Stimulated activated CD8-positive, alpha-beta memory T cell treated with anti-CD3 and anti-CD28 coated beads, Interleukin-4, amount 100 ng/mL, for 1 hour (primary cell): ENCODE results near the gene HLA-G.
"Not testable (repeated sequence)": the region's sequence is repeated elsewhere in the genome, so short reads cannot be mapped to it uniquely, and the experiment has no call there.

Experiments
- DNase-seq, 2 donors: peaks; one replicate each; pipeline ENCODE4 v3.0.0-alpha.2; 2020; ENCODE audit warnings: low read depth in 2 of 2, low spot score in 1 of 2

The HLA-G gene

DNA sequence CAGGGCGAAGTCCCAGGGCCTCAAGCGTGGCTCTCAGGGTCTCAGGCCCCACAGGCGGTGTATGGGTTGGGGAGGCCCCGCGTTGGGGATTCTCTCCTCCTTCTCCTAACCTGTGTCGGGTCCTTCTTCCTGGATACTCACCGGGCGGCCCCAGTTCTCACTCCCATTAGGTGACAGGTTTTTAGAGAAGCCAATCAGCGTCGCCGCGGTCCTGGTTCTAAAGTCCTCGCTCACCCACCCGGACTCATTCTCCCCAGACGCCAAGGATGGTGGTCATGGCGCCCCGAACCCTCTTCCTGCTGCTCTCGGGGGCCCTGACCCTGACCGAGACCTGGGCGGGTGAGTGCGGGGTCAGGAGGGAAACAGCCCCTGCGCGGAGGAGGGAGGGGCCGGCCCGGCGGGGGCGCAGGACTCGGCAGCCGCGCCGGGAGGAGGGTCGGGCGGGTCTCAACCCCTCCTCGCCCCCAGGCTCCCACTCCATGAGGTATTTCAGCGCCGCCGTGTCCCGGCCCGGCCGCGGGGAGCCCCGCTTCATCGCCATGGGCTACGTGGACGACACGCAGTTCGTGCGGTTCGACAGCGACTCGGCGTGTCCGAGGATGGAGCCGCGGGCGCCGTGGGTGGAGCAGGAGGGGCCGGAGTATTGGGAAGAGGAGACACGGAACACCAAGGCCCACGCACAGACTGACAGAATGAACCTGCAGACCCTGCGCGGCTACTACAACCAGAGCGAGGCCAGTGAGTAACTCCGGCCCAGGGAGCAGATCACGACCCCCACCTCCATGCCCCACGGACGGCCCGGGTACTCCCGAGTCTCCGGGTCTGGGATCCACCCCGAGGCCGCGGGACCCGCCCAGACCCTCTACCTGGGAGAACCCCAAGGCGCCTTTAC, at the start of gene HLA-G:
Gene HLA-G (plus strand): TSS at position 247 of the 892 bp plus-strand sequence. CDS start 20 bp downstream, at position 267.
- no peak for DNase-seq

DNA sequence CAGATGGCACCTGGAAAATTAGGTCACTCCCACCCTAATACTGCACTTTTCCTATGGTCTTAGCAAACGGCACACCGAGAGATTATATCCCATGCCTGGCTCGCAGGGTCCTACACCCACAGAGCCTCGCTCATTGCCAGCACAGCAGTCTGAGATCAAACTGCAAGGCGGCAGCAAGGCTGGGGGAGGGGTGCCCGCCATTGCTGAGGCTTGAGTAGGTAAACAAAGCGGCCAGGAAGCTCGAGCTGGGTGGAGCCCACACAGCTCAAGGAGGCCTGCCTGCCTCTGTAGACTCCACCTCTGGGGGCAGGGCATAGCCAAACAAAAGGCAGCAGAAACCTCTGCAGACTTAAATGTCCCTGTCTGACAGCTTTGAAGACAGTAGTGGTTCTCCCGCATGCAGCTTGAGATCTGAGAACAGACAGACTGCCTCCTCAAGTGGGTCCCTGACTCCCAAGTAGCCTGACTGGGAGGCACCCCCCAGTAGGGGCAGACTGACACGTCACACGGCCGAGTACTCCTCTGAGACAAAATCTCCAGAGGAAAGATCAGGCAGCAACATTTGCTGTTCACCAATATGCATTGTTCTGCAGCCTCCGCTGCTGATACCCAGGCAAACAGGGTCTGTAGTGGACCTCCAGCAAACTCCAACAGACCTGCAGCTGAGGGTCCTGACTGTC, 47.5 kb upstream of the HLA-G start:
- not testable (repeated sequence) for DNase-seq

DNA sequence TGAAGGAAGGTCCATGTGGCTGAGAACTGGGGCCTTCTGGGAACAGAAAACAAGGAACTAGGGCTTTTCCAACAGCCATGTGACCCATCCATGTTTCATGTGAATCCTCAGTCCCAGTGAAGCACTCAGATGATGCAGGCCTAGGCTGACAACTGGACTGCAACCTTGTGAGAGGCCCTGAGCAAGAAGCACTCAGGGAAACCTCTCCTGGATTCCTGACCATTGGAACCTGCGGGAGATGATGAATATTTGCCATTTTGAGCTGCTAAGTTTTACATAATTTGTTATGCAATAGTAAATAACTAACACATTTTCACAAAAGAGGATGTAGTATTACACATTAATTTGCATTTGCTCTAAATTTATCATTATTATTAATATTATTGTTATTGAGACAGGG, 38.4 kb upstream of the HLA-G start:
- no peak for DNase-seq

DNA sequence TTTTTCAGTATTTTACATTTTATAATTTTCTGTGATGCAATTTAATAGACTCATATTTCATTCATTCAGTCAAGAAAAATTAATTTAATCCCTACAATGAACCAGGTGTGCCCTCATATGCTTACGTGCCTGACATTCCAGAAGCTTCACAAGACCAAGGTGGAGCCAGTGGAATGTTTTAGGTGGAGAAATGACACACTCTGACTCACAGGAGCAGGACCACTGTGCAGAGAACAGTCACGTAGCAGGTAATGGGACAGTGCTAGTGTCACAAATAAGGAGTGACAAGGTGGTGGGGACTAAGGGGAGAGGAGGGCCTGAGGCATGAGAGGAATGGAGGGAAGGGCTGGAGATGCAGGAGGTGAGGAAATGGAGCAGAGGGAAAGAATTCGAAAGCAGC, 37.0 kb upstream of the HLA-G start:
- DNase-seq, result no peak

DNA sequence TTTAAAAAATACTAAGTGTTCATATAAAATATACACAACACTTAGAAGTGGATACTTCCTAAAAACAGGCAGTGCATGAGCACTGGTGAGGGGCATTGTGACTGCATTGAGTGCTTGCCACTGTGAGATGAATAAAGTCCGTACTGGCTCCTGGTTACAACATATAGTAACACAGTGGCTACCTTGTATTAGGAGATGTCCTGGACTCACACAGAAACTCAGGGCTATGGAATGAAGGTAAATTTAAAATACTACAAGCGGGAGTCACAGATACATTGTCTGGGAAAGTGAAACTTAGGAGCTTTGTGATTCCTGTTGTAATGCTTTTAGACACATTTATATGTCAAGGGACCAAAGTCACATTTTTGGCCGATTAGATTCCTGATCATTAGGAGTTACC, 36.5 kb upstream of the HLA-G start:
- DNase-seq, result no peak

DNA sequence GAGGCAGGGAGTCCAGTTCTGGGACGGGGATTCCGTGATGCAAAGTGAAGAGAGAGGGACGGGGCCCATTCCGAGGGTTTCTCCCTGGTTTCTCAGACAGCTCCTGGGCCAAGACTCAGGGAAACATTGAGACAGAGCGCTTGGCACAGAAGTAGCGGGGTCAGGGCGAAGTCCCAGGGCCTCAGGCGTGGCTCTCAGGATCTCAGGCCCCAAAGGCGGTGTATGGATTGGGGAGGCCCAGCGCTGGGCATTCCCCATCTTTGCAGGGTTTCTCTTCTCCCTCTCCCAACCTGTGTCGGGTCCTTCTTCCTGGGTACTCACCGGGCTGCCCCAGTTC, 35.9 kb upstream of the HLA-G start:
- no peak for DNase-seq

DNA sequence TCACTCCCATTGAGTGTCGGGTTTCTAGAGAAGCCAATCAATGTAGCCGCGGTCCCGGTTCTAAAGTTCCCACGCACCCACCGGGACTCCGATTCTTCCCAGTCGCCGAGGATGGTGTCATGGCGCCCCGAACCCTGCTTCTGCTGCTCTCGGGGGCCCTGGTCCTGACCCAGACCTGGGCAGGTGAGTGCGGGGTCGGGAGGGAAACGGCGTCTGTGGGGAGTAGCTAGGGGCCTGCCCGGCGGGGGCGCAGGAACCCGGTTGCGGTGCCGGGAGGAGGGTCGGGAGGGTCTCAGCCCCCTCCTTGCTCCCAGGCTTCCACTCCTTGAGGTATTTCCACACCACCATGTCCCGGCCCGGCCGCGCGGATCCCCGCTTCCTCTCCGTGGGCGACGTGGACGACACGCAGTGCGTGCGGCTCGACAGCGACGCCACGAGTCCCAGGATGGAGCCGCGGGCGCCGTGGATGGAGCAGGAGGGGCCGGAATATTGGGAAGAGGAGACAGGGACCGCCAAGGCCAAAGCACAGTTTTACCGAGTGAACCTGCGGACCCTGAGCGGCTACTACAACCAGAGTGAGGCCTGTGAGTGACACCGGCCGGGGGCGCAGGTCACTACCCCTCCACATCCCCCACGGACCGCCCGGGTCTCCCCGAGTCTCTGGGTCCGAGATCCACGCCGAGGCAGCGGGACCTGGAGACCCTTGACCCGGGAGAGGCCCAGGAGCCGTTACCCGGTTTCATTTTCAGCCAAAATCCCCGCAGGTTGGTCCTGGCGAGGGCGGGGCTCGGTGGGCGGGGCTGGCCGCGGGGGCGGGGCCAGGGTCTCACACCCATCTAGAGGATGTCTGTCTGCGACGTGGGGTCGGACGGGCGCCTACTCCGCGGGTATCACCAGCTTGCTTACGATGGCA, 35.2 kb upstream of the HLA-G start:
- DNase-seq, result peak; percentile 53 to 64

DNA sequence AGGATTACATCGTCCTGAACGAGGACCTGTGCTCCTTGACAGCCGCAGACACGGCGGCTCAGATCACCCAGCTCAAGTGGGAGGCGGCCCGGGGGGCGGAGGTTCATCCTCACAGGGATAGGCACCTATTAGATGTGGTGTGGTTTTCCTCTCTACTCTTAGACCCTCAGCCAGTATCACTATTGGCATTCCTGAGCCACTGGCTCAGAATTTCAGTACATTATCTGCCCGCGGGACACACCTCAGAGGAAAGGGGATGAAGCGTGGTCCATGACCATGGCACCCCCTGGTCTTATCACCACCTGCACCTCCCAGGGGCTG, 34.6 kb upstream of the HLA-G start:
- DNase-seq, result no peak

DNA sequence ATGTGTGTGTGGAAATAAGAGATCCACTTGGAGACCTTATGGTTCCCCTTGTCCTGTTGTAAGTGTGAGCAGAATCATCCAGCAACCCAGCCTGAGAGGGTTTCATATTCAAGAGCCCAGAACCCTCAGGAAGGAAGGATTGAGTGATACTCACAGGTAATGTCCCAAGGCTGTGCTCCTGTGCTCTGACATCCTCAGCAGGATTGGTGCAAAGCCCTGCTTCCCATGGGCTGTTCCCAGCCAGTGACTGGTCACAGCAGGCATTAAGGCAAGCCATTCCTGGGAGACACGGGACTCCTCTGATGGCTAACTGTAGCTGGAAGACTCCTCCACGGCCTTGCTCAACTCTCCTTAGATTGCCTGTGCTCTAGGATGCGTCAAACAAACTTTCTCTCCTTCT, 33.8 kb upstream of the HLA-G start:
- no peak for DNase-seq

DNA sequence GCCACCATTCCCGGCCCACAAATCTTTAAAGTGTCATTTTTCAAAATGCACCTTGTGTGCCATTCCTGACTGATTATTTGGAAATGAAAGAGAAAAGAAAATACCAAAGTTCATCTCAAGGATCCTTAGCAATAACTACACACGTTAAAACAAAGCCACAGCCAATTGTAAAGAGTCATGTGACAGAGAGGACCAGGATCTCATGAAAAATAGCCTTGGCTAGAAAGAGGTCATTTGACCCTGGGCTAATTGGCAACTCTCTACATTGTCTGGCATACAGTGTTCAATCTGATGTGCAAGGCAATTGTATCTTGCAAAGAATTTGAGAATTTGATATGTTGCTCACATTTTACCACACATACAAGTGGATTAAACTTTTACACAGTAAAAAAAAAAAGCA, 31.6 kb upstream of the HLA-G start:
- DNase-seq, result no peak

DNA sequence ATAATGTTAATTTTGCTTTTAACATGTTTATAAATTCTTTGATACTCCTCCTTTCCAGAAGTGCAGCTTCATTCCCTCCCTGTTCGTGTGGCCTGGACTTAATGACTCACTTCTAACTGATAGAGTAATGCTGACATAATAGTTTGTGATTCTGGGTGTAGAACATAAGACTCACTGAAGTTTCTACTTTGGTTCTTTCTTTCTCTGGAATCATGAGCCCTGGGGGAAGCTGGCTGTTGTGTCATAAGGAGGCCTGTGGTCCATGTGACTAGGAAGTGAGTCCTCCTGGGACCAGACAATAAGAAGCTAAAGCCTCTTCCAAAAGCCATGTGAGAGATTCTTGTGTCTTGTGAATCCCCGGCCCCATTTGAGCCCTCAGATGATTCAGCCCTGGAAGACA, 30.5 kb upstream of the HLA-G start:
- DNase-seq, result no peak

DNA sequence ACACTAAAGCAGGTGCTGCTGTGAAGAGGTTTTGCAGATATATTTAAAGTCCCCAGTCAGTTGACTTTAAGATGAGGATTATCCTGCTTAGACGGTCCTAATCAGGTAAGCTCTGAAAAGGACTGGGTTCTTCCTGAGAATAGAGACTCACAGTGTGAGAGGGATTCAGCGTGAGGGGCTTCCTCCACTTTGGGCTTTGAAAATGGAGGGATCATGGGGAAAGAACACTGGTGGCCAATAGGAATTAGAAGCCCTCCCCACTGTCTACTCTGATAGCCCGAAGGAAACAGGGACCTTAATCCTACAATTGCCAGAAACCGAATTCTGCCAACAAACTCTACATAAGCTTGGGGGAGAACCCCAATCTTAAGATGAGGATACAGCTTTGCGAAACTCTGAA, 29.7 kb upstream of the HLA-G start:
- DNase-seq, result no peak

DNA sequence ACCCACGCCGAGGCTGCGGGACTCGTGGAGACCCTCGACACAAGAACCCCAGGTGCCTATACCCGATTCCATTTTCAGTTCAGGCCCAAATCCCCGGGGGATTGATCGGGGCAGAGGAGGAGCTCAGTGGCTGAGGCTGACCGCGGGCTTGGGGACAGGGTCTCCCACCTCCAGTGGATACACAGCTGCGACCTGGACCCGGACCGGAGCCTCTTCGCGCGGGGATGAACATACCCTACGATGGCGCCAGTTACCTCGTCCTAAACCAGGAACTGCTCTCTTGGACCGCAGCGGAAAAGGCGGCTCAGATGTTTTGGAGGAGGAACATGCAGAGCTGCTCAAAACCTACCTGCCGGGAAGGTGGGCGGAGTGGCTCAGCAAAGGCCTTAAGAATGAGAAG, 27.4 kb upstream of the HLA-G start:
- DNase-seq, result no peak

DNA sequence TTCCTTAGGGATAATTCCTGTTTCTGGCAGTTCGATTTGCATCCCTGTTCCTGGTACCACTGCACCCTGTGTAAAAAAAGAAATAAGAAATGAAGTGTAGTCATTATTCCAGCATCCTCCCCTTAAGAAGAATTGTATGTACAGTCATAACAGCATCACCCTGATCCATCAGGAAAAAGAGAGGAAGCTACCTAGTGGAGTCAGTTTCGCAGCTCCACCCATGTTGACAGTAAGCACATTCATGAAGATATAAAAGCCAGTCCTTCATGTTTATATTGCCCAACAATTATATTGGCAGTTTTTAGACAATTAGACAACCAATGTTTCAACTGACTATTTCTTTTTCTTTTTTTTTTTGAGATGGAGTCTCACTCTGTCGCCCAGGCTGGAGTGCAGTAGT, 21.2 kb upstream of the HLA-G start:
- no peak for DNase-seq

DNA sequence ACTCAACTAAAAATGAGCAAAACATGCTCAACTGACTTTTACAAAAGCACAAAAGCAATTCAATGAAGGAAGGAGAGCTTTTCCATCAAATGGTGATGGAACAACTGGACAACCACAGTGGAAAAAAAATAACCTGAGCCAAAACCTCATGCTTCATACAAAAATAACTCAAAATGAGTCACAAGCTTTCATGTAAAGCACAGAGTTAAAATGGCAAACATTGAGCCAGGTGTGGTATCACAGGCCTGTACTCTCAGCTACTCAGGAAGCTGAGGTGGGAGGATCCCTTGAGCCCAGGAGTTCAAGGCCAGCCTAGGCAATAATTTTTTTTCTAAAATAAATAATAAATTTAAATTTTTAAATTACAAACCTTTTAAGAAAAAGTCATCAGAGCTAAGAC, 18.4 kb upstream of the HLA-G start:
- no peak for DNase-seq

DNA sequence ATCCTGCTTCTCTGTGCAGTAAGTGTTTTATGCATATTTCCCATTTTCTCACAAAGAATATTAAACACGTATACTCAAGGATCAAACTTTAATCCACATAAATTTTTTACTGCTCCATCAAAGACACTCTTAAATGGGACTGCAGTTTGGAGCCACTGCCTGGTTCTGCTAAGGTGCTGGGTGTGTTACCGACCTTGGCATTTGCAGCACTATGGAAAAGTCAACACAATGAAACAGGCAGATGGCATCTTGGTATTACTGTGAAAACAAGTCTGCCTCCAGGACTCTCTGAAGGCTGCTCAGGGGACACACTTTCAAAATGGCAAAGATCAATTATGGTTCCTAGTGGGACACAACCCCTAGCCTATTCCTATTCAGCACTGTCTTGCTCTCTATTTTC, 17.3 kb upstream of the HLA-G start:
- no peak for DNase-seq

DNA sequence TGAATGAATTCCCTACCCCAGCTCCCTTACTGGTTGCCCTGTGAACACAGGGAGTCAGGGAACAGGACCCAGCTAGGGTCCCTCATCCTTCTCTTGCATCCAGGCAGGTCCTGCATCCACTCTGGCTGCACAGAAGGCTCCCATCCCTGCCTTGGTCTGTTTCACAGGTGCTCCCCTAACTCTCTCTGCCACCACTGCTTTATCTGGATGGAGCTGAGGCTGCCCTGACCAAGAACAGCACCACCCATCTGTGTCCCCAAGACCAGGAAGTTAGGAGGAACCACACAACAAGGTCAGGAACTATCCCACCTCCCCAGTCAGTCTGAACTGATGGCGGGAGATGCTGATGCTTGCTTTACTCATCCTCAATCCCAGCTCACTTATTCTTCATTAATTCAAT, 16.2 kb upstream of the HLA-G start:
- no peak for DNase-seq

DNA sequence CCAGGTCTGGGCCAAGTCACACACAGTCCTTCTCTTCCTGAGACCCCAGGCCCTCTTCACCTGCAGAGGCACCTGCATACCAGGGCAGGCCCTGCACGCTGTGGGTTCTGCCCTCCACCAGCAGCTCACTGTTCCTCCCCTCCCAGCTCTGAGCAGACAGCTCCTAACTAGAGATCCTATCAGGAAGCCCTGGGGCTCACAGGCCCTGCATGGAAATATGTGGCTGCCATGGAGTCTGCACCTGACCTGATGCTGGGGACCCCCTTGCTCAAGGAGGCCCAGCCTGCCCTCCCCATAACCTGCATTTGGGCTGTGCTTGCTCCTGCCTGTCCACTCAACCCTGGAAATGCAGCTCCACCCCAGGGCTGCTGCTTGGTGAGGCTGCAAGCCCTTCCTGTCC, 14.6 kb upstream of the HLA-G start:
- no peak for DNase-seq

DNA sequence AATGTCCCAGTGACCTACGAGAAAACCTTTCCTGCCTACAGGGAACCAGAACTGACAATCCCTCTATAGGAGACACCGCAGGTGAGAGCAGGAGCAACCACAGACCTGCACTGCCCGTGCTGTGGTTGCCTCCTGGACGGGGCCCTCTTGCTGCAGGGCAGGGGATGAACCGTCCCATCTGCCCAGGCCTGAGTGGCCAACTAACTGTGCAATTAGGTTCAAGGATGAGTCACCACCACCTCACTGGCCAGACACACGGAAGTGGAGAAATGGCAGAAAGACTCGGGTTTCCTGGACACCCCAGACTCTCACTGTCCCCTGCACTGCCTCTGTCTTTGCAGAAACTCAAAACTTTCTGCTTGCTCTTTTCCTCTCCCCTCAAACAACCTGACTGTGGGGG, 13.8 kb upstream of the HLA-G start:
- DNase-seq, result no peak

DNA sequence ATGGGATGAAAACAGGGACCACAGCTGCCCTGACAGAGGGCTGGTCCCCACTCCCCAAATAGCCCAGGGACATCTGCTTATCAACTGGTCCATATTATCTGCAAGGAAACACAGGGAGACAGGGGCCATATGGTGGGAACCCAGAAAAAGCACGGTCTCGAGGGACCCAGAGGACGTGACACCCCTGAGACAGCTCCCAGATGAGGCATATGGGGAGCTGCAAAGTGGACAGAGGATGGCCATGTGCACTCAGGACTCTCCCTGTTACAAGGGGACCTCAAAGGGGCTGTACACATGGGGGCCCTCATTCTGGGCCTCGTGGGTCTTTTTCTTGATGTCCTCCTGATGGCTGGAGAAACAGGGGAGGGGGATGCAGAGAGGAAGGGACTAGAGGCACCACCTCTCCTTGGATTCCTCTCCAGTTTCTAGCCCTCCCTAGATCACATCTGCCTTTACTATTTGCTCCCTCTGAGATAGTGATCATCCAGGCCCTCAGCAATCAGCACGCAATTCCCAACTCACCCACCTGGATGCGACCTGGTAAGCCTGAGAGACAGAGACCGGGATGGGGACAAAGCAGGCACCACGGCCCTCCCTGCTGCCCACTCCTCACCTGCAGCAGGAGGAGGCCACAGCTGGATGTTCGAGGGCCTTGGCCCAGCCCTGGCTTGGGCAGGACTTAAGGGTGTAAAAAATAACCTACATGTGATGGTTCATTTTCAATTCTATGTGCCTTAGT, 13.1 kb upstream of the HLA-G start:
- DNase-seq, result no peak

DNA sequence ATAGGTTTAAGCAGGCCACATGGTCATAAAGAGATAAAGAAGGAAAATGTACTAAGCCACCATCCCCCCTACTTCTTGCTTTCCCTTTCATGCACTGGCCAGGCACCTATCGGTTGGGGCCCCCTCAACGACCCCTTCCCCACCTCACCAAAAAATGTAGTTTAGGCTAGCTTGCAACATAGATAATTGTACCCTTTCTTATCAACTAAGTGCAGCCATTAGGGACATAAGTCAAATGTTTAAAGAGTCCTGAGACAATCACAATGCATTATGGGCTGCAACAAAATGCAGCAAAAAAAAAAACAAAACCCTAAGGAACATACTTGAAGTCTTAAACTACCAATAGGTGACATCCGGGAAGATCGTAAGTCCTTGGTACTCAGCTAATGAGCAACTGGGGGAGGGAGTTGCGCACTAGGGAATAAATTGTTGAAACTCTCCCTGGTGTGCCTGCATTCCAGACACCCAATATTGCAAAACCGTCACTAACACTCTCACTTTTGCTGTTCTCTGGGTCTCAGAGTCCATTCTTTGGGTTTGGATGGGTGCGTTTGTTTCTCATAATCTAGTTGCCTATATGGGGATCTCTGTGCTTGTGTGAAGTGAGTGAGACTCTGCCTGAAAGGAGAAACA, 12.4 kb upstream of the HLA-G start:
- DNase-seq, result no peak
